ENCODE data around the gene PRSS23.

PRSS23 gene

GRCh38 chr11:86775361-86775760, 25.0 kb upstream of the PRSS23 start:
- Mint-ChIP-seq H3K27me3 (peaks cover 10 to 22% of the 10 kb centered on the region in 2 donors), H3K4me3 (no peak overlapping the region), H3K4me1 (ENCODE audit: low read depth in 2 of 2) (no peaks in the 10 kb centered on the region), H3K36me3 (ENCODE audit: insufficient read depth) (no peaks in the 10 kb centered on the region), H3K9me3 (no peaks in the 10 kb centered on the region), H3K27ac (no peak overlapping the region)
- no peak for DNase-seq
- ATAC-seq (replicated peaks): no peak

- no peaks in the 10 kb centered on the region for H3K4me1 Mint-ChIP-seq (ENCODE audit: low read depth in 2 of 2)
- DNase-seq: no peak
- H3K27me3 Mint-ChIP-seq: peaks cover 11 to 32% of the 10 kb centered on the region in 2 donors
- no peaks in the 10 kb centered on the region for H3K9me3 Mint-ChIP-seq
- ATAC-seq (replicated peaks): no peak
- H3K27ac Mint-ChIP-seq: no peak overlapping the region
- H3K4me3 Mint-ChIP-seq: no peak overlapping the region
- H3K36me3 Mint-ChIP-seq (ENCODE audit: insufficient read depth): no peaks in the 10 kb centered on the region
Observed at GRCh38 chr11:86781546-86781945, 18.8 kb upstream of the PRSS23 start.

GRCh38 chr11:86782742-86783141, 17.6 kb upstream of the PRSS23 start:
- H3K36me3 Mint-ChIP-seq (ENCODE audit: insufficient read depth): no peaks in the 10 kb centered on the region
- H3K9me3 Mint-ChIP-seq: no peaks in the 10 kb centered on the region
- no peak overlapping the region for H3K4me3 Mint-ChIP-seq
- ATAC-seq (replicated peaks) (no peak), DNase-seq (no peak)
- no peak overlapping the region for H3K27ac Mint-ChIP-seq
- H3K4me1 Mint-ChIP-seq (ENCODE audit: low read depth in 2 of 2): no peaks in the 10 kb centered on the region
- peaks cover 23 to 31% of the 10 kb centered on the region in 2 donors for H3K27me3 Mint-ChIP-seq

- ATAC-seq (replicated peaks) (no peak), DNase-seq (no peak)
- H3K9me3 Mint-ChIP-seq: no peaks in the 10 kb centered on the region
- H3K27me3 Mint-ChIP-seq: peaks cover 24 to 38% of the 10 kb centered on the region in 2 donors
- no peak overlapping the region for H3K27ac Mint-ChIP-seq
- no peak overlapping the region for H3K4me3 Mint-ChIP-seq
- no peaks in the 10 kb centered on the region for H3K4me1 Mint-ChIP-seq (ENCODE audit: low read depth in 2 of 2)
- H3K36me3 Mint-ChIP-seq (ENCODE audit: insufficient read depth): no peaks in the 10 kb centered on the region
Observed at GRCh38 chr11:86783661-86784060, 16.7 kb upstream of the PRSS23 start.

DNA sequence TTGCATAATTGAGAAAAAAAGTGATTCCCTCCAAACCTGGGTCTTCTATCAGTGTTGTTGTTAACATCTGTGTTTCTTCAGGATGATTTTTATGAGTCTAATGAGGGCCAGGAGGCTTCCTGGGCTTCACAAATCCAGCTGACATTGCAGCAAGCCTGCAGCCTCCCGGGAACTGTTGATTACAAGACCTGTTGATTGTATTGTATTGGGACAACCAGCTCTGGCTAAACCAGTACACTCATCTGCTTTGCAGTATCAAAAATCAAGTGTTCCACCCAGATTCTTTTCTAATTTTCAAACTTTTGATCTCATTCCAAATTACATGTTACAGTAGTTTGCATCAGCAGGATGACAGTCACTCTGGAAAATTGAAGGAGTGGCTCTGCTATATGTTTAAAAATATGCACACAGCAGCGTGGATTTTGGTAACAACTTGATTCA, 16.1 kb upstream of the PRSS23 start:
- Mint-ChIP-seq H3K27me3 (peaks cover 24 to 35% of the 10 kb centered on the region in 2 donors), H3K4me1 (ENCODE audit: low read depth in 2 of 2) (no peaks in the 10 kb centered on the region), H3K4me3 (no peak overlapping the region), H3K36me3 (ENCODE audit: insufficient read depth) (no peaks in the 10 kb centered on the region), H3K9me3 (no peaks in the 10 kb centered on the region), H3K27ac (no peak overlapping the region)
- DNase-seq (no peak), ATAC-seq (replicated peaks) (no peak)

DNA sequence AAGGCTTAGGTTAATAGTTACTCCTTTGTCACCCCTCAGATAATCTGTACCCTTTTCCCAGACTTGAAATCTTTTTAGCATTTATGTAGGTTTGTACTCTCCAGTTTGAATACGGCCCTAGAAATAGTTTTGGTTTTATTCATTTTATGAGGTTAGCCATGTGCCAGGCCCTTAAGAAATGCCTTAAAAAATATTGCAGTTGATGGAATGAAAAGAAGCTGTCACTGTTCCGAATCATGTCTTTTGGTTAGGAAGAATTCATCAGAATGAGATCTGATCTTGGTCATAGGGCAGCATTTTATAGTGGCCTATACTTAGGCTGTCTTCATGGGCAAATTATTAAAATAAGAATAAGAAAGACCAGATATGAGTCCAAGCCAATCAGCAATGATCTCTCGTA, 14.8 kb upstream of the PRSS23 start:
- H3K27me3 Mint-ChIP-seq: peaks cover 18 to 29% of the 10 kb centered on the region in 2 donors
- no peak for ATAC-seq (replicated peaks)
- no peaks in the 10 kb centered on the region for H3K4me1 Mint-ChIP-seq (ENCODE audit: low read depth in 2 of 2)
- no peak for DNase-seq
- no peak overlapping the region for H3K27ac Mint-ChIP-seq
- no peak overlapping the region for H3K4me3 Mint-ChIP-seq
- no peaks in the 10 kb centered on the region for H3K36me3 Mint-ChIP-seq (ENCODE audit: insufficient read depth)
- H3K9me3 Mint-ChIP-seq: no peaks in the 10 kb centered on the region

GRCh38 chr11:86787018-86787536, 13.3 kb upstream of the PRSS23 start:
- Mint-ChIP-seq H3K4me1 (ENCODE audit: low read depth in 2 of 2) (no peaks in the 10 kb centered on the region), H3K4me3 (no peak overlapping the region), H3K27ac (no peak overlapping the region), H3K9me3 (no peaks in the 10 kb centered on the region), H3K27me3 (peaks cover 18% of the 10 kb centered on the region in 2 donors), H3K36me3 (ENCODE audit: insufficient read depth) (no peaks in the 10 kb centered on the region)
- ATAC-seq (replicated peaks) (no peak), DNase-seq (no peak)

GRCh38 chr11:86787656-86788055, 12.7 kb upstream of the PRSS23 start:
- no peaks in the 10 kb centered on the region for H3K4me1 Mint-ChIP-seq (ENCODE audit: low read depth in 2 of 2)
- H3K27ac Mint-ChIP-seq: no peak overlapping the region
- peaks cover 18 to 20% of the 10 kb centered on the region in 2 donors for H3K27me3 Mint-ChIP-seq
- no peaks in the 10 kb centered on the region for H3K9me3 Mint-ChIP-seq
- DNase-seq (no peak), ATAC-seq (replicated peaks) (no peak)
- H3K4me3 Mint-ChIP-seq: no peak overlapping the region
- H3K36me3 Mint-ChIP-seq (ENCODE audit: insufficient read depth): no peaks in the 10 kb centered on the region

GRCh38 chr11:86790195-86790725, 10.1 kb upstream of the PRSS23 start:
- Mint-ChIP-seq H3K36me3 (ENCODE audit: insufficient read depth) (no peaks in the 10 kb centered on the region), H3K27ac (no peak overlapping the region), H3K4me1 (ENCODE audit: low read depth in 2 of 2) (no peaks in the 10 kb centered on the region), H3K27me3 (peaks cover 23 to 26% of the 10 kb centered on the region in 2 donors), H3K9me3 (no peaks in the 10 kb centered on the region), H3K4me3 (no peak overlapping the region)
- DNase-seq (no peak), ATAC-seq (replicated peaks) (no peak)

- H3K27ac Mint-ChIP-seq: no peak overlapping the region
- H3K36me3 Mint-ChIP-seq (ENCODE audit: insufficient read depth): no peaks in the 10 kb centered on the region
- H3K4me3 Mint-ChIP-seq: no peak overlapping the region
- H3K4me1 Mint-ChIP-seq (ENCODE audit: low read depth in 2 of 2): no peaks in the 10 kb centered on the region
- ATAC-seq (replicated peaks): no peak
- H3K27me3 Mint-ChIP-seq: peaks cover 23 to 26% of the 10 kb centered on the region in 2 donors
- no peaks in the 10 kb centered on the region for H3K9me3 Mint-ChIP-seq
- no peak for DNase-seq
Observed at GRCh38 chr11:86790867-86791849, 9.2 kb upstream of the PRSS23 start.

GRCh38 chr11:86792150-86792549, 8.2 kb upstream of the PRSS23 start:
- DNase-seq: no peak

GRCh38 chr11:86793307-86793706, 7.0 kb upstream of the PRSS23 start:
- Mint-ChIP-seq H3K27ac (no peak overlapping the region), H3K9me3 (no peaks in the 10 kb centered on the region), H3K27me3 (peaks cover 9 to 26% of the 10 kb centered on the region in 2 donors), H3K4me1 (ENCODE audit: low read depth in 2 of 2) (no peaks in the 10 kb centered on the region), H3K4me3 (no peak overlapping the region), H3K36me3 (ENCODE audit: insufficient read depth) (no peaks in the 10 kb centered on the region)
- DNase-seq: no peak
- ATAC-seq (replicated peaks): no peak

More at GRCh38 chr11:86792150-86792549, 8.2 kb upstream of the PRSS23 start:
- H3K27me3 Mint-ChIP-seq: peaks cover 16 to 30% of the 10 kb centered on the region in 2 donors
- no peak for ATAC-seq (replicated peaks)
- no peak overlapping the region for H3K4me3 Mint-ChIP-seq
- no peaks in the 10 kb centered on the region for H3K4me1 Mint-ChIP-seq (ENCODE audit: low read depth in 2 of 2)
- H3K27ac Mint-ChIP-seq: no peak overlapping the region
- no peaks in the 10 kb centered on the region for H3K36me3 Mint-ChIP-seq (ENCODE audit: insufficient read depth)
- H3K9me3 Mint-ChIP-seq: no peaks in the 10 kb centered on the region

DNA sequence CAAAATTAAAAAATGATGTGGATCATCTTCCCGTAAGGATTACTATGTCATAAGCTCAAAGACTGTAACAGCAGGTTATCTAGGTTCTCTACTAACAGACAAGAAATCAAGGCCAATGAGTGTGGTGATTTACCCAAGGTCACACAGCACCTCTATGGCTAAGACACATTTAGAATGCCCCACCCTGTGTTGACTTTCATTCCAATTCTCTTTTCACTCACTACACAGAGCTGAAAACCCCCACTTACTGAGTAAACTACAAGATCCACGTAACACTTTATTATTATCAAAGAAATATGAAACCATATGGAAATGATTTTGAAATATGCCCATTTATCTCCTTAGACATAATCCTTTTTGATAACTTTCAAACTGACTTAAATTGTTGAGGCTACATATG, 4.8 kb upstream of the PRSS23 start:
- no peak overlapping the region for H3K27ac Mint-ChIP-seq
- peaks cover 0 to 4% of the 10 kb centered on the region in 2 donors for H3K4me1 Mint-ChIP-seq (ENCODE audit: low read depth in 2 of 2)

DNA sequence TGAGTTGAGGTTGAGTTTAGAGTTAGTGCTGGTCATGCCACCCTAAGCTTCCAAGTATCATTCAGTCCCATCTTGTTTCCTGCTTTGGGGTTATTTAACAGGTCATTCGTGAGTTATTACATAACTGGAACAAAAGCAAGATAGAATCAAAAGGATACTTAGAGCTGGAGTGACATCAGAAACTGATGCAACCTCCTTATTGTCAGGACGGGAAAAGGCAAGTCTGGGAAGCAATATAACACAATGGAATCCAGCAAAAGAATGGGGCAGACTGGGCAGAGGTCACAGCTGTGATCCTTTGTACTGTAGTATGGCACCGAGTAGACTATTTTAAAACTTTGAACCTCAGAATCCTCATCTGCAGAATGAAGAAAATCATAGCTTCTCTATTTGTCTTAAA, 4.4 kb upstream of the PRSS23 start:
- peaks cover 3 to 6% of the 10 kb centered on the region in 2 donors for H3K4me1 Mint-ChIP-seq (ENCODE audit: low read depth in 2 of 2)
- ATAC-seq (replicated peaks) (no peak), DNase-seq (no peak)
- no peak overlapping the region for H3K27ac Mint-ChIP-seq
- no peaks in the 10 kb centered on the region for H3K9me3 Mint-ChIP-seq
- H3K27me3 Mint-ChIP-seq: peaks cover 5 to 27% of the 10 kb centered on the region in 2 donors
- no peaks in the 10 kb centered on the region for H3K36me3 Mint-ChIP-seq (ENCODE audit: insufficient read depth)
- no peak overlapping the region for H3K4me3 Mint-ChIP-seq

More for the DNA sequence above, 4.8 kb upstream of the PRSS23 start:
- no peak overlapping the region for H3K4me3 Mint-ChIP-seq
- no peak for DNase-seq
- ATAC-seq (replicated peaks): no peak
- H3K36me3 Mint-ChIP-seq (ENCODE audit: insufficient read depth): no peaks in the 10 kb centered on the region
- peaks cover 5 to 25% of the 10 kb centered on the region in 2 donors for H3K27me3 Mint-ChIP-seq
- no peaks in the 10 kb centered on the region for H3K9me3 Mint-ChIP-seq
